UCSD-AML1 (cell line): ENCODE data around the gene CCDC3.
"Not testable (repeated sequence)": the region's sequence is repeated elsewhere in the genome, so short reads cannot be mapped to it uniquely, and the experiment has no call there.

ENCODE experiments used
- DNase-seq: peaks from one replicate; lab custom pipeline; 2025; ENCODE audit not compliant: unreplicated experiment; lab: John Stamatoyannopoulos, UW

The CCDC3 gene

GRCh38 chr10:12896251-12896650 is 105.3 kb downstream of the CCDC3 start:
- no peak for DNase-seq

DNA sequence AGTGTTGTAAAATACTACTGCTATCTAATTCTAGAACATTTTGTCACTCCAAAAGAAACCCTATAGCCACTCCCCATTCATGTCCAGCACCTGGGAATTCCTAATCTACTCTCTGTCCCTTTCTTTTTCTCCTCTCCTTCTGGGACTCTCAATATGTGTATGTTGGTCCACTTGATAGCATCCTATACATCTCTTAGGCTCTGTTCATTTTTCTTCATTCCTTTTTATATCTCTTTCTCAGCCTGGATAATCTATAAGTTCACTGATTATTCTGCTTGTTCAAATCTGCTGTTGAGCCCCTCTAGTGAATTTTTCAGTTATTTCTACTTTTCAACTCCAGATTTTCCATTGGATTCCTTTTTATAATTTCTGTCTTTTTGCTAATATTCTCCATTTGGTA is 108.6 kb downstream of the CCDC3 start:
- no peak for DNase-seq

GRCh38 chr10:12890958-12891357 is 110.6 kb downstream of the CCDC3 start:
- no peak for DNase-seq

- no peak for DNase-seq
These were observed 113.0 kb downstream of the CCDC3 start for GRCh38 chr10:12888470-12888869.

DNA sequence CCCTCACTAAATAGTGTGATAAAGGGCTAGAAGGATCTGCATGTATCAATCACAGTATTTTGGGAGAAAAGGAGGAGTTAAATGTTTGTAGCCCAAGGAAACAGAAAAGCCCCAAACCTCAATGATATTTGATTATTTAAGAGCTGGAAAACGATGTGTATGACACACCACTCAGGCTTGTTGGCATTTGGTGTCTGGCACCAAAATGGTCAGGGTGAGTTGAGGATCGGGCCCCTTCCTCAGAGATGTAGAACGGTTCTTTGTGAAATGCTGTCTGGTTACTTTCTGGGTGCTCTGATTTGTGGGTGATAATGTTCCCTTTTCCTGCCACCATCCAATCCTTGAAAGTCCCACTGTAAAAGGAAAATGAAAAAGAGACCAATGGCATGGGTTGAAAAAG is 113.7 kb downstream of the CCDC3 start:
- no peak for DNase-seq

- DNase-seq: no peak
These were observed 116.7 kb downstream of the CCDC3 start for GRCh38 chr10:12884851-12885250.

DNA sequence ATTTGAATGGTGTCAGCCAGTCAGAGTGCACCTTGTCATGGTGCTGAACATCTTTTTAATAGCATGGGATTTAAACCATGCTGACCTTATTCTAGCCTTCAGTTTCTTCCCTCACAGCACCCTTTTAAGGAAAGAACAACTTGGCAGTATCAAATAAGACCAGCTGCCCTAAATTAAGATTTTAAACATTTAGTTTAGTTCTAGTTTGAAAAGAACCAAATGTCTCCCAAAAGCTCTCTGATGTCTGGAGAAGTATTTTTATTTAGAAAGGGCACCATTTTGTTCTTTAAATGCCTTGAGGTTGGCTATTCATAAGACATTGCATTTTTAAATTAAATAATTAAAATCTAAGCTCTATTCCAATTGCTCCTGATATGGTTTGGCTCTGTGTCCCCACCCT is 121.1 kb downstream of the CCDC3 start:
- no peak for DNase-seq

DNA sequence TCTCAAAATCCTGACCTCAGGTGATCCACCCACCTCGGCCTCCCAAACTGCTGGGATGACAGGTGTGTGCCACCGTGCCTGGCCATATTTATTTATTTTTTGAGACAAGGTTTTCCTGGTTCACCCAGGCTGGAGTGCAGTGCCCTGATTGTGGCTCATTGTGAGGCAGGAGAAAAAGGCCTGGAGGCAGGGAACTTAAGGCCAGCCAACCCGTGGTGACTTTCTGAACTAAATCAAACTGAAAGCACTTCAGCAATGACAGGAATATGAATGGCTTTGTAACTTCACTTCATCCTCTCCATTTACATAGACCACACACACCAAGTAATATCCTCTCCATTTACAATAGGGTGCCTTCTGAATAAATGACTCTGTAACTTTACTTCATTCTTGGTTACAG is 124.4 kb downstream of the CCDC3 start:
- DNase-seq: no peak

DNA sequence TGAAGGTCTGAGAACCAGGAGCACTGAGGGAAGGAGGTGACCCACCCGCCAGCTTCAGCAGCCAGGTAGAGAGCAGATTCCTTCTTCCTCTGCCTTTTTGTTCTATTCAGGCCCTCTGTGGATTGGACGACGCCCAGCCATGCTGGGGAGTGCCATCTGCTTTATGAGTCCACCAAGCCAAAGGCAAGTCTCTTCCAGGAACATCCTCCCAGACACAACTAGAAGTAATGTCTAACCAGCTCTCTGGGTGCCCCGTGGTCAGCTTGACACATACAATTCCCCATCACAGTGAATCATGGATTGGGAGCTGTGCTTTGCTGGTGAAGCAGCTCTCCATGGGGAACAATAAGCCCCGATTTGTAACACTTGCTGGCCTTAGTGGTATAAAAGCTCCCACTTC is 125.2 kb downstream of the CCDC3 start:
- no peak for DNase-seq

DNA sequence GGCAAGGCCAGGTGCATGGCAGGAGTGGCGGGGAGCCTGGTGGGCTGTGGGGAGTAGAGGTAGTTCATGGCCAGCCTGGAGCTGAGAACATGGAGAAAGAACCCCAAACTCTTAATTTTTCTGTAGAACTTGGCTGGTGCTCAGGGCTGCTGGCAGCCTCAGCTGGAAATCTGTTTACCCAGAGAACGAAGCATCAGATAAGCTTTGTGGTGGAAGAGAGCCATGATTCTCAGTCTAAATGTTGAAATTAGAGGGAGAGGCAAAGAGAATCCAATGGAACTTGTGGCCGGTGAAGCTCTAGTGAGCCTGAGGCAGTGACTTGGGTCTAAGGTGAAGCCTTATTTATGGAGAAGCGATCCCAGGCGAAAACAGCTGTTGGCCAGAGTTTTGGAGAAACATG is 126.4 kb downstream of the CCDC3 start:
- no peak for DNase-seq

GRCh38 chr10:12874501-12874900 is 127.0 kb downstream of the CCDC3 start:
- DNase-seq: no peak

GRCh38 chr10:12873172-12873571 is 128.3 kb downstream of the CCDC3 start:
- no peak for DNase-seq

GRCh38 chr10:12872577-12872976 is 128.9 kb downstream of the CCDC3 start:
- DNase-seq: no peak

- no peak for DNase-seq
These were observed 132.1 kb downstream of the CCDC3 start for GRCh38 chr10:12869427-12869826.

DNA sequence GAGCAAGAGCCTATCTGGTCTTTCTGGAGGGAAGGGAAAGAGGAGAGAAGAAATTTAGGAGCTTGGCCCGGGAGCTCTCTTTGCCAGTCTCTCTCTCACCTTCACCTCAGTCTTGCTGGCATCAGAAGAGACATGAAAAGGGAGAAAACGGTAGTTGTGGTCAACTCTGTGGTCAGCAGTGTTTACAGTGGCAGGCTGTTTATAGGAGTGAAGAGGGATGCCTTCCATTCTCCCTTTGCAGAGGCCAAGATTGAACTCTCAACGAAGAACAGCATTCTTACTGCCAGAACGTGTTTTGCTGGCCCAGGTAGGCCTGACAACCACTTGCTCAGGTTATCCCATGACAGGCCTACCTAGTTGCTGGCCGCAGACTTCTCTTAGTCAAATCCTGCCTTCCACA is 133.3 kb downstream of the CCDC3 start:
- DNase-seq: no peak

DNA sequence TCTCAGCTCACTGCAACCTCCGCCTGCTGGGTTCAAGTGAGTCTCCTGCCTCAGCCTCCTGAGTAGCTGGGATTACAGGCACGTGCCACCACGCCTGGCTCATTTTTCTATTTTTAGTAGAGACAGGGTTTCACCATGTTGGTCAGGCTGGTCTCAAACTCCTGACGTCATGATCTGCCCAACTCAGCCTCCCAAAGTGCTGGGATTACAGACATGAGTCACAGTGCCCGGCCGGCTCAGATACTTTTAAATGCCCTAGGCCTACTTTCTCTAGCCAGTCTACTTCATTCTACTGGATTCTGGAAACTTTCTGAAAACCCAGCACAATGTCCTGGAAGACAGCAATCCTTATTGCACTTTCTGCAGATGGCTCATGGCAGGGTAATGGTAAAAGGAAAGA is 136.0 kb downstream of the CCDC3 start:
- not testable (repeated sequence) for DNase-seq

GRCh38 chr10:12862459-12862858 is 139.1 kb downstream of the CCDC3 start:
- DNase-seq: no peak

GRCh38 chr10:12854988-12855387 is 146.5 kb downstream of the CCDC3 start:
- no peak for DNase-seq

DNA sequence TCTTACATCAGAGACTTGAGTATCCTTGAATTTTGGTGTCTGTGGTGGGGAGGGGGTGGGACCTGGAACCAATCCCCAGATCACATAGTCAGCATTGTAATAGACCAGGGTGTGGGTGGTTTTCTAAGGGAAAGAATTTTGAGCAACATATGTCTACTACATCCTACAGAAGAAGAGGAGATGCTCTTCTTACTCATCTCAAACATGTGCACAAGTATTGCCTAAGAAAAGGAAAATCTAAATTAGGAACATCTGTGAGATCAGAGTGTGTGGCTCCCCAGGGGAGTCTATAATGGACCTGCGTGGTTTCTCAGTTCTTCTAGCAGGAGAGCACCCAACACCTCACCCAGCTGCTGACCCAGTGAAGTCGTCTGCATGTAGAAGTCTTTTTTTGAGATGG is 148.8 kb downstream of the CCDC3 start:
- DNase-seq: no peak

GRCh38 chr10:12849319-12850181 is 152.0 kb downstream of the CCDC3 start:
- no peak for DNase-seq

DNA sequence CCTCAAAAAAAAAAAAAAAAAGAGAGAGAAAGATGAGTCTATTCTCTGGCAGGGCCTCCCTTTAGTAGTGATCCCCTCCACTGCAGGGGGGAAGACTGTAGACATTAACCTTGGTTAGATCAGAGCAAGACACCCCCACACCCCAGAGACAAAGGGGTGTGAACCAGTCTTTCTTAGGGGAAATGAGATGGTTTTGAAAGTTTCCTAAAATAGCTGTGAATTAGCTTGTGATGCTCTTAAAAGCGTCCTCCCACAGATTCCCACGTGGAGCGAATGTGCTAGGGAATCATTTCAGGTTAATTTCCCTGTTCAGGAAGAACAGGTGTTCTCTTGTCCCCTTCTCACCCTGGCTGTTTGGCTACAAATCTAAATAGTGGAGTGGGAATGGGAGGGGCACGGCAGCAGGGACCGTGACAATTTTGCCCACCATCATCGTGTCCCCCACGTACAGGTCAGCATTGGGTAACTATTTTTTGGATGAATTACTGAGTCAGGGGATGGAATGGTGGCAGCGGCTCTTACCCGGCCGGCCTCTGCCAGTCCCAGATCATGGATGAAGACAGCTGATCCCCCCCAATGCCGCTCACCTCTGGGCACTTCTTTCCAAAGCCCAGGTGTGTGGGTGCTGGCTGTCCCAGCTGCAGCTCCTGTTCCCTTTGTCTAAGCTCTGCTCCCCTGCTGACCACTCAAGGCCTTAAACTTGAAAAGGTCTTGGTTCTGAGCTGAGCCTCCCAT is 152.9 kb downstream of the CCDC3 start:
- no peak for DNase-seq

DNA sequence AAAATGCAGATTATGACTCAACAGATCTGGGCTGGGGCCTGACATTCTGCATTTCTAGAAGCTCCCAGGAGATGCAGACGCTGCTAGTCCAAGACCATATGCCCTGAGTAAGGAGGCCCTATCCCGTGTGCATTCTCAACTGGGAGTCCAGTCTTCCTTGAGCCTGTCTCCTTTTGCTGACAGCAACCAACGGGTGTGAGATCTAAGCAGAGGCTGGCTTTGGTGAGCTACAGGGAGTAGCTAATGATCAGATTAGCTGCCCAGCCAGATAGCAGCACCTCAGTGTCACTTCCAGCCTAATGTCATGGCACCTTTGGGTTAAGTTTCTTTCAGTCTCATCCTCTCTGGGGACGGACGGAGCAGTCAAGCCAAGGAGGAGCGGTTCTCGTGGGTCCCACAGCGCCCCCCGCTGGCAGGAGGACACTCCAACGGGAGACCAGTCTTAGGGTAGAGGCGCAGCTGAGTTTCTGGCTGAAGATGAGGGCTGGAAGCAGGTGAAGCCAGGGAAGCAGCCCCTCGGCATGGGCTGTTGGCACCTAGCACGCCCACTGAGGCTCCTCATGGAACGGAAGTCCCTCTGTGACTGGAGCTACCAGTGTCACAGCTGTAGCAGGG is 154.0 kb downstream of the CCDC3 start:
- peak; percentile 26 for DNase-seq
